HS-5 (cell line): ENCODE data around the gene PIGS.
"Not testable (repeated sequence)": the region's sequence is repeated elsewhere in the genome, so short reads cannot be mapped to it uniquely, and the experiment has no call there.

Source experiments
- DNase-seq: peaks from one replicate; pipeline ENCODE4 v3.0.0-alpha.2; 2012; ENCODE audit warnings: low read depth

PIGS gene

DNA sequence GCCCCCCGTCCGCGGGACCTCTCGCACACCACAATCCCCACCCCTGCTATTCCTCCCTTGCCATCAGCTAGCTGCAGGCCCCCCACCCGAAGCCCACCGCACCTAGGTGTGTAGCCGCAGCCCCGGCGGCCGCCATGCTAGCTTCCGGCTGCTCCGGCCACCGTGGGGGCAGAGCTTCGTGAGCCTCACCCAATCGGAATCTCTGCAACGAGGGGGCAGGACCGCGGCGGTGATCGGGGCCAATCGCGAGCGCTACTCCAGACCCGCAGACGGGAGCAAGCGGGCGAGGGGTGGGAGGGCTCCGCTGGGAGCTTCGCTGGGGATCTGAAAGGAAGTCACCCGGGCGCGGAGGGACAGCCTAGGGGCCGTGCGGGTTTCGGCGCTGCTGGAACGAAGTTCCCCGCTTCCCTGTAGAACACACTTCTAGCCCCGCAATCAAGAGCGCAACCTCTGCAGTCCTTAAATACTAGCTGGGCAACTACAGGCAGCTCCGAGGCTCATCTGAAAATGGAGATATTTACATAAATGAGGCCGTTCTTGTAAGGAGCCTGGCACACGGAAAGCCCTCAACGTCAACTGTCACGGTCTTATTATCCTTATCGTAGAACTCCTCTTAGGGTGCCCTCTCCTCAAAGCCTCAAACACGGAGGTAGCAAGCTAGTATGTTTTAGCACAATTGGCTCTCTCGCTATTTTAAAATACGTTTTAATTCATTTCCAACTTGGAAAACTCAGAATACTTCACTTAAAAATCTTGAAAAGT lies at the start of gene PIGS:
Gene PIGS (minus strand): TSS at position 164 of the 762 bp plus-strand sequence. CDS start 28 bp downstream, at position 136.
- peak; percentile 60 for DNase-seq

DNA sequence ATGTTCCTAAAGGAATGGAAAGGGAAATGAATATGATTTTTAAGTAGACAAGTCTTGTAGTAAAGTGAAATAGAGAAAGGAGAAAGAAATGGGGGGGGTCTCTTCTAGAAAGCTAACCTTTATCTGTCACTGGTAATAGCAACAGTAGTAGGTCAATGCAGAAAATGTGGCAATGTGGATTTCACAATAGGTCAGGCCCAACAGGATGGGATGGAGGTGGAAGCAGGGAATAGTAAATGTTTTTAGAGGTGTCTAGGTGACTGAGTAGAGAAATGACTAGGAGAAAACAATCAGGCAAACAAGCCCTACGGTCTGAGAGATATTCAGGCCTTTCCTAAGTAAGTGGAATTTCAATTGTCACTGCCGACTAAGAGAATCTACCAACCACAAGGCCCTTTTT lies 48.7 kb upstream of the PIGS start:
- DNase-seq, result no peak

DNA sequence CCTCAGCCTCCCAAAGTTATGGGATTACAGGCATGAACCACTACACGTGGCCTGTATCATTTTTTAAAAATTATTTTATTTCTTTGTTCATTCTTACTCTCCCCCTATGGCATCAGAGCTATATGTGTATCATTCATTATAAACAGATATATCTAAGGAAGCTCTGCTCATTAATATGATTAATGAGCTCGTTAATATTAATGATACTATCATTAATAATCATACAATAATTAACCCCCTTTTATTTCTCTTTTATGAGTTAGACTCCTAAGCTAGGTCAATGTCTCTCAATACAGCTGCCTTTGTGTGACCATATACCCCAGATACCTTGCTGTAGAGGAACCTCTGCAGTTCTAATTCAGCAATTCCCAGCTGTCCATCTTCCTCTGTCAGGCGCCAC lies 47.1 kb upstream of the PIGS start:
- DNase-seq, result no peak

DNA sequence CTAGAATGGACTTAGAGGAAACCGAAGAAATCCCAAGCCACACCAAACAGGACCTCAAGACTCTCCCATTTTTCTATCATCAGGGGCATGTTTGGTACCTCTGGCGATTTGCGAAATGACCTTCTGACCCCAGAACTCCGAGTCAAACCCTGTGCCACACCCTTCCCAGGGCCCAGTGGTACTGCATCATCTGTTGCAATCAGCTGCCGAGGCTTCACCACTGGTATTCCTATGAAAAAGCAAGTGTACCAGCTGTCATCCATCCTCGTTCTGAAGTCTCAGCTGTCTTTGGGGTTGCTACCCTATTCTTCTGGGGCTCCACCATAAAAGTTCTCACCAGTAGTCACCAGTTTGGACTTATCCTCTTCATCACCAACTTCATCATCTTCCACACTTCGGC lies 45.0 kb upstream of the PIGS start:
- DNase-seq, result no peak

DNA sequence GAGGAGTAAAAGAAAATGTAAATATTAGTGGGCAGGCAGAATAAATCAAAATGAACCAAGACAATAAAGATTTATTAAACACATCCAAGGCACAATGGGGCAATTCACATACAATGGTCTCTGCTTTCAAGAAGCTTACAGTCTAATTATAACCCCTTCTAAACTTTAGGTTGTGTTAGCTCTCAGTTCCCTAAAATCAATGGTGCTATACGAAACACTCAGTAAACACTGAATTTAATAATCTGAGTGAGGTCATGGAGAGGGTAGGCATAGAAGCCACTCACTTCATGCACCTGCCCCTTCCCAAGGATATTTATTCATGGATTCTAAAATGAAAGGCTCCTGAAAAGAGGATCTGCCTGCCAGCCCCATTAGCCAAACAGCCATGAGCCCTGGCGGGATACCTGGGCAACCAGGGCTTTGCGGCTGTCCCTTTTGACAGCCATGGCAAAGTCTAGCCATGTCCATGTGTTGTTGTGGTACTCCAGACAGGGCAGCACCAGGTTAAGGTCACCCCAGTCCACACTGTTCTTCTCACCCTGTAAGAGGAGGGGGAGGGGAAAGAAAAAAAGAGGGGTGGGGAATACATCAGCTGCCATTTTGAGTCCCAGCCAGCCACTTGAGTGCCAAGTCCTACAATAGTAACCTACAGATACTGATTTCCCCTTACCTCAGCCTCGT lies 44.1 kb upstream of the PIGS start:
- no peak for DNase-seq

DNA sequence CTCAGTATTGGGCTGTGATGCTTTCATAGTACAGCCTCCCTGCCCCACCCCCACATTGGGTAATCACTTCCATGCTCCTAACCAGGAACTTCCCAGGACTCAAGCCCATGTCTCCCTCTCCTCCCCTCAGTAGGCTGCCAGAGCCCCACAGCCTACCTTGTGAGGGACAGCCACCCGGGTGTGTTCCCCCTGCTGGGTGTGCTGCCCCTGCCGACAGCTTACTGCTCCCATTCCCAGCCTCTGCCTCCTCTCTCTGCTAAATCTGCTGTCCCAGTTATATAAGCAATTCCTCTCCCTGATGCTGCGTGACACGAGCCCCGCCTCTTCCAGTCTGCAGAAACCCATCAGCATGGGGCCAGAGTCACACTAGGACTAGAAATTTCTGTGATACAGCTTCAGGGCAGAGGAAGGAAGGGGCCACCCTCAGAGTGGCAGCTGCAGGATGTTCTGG lies 42.6 kb upstream of the PIGS start, which contains the start of gene RSKR:
Gene RSKR (minus strand): TSS at position 255 of the 451 bp plus-strand sequence. CDS start 24 bp downstream, at position 231.
- no peak for DNase-seq

DNA sequence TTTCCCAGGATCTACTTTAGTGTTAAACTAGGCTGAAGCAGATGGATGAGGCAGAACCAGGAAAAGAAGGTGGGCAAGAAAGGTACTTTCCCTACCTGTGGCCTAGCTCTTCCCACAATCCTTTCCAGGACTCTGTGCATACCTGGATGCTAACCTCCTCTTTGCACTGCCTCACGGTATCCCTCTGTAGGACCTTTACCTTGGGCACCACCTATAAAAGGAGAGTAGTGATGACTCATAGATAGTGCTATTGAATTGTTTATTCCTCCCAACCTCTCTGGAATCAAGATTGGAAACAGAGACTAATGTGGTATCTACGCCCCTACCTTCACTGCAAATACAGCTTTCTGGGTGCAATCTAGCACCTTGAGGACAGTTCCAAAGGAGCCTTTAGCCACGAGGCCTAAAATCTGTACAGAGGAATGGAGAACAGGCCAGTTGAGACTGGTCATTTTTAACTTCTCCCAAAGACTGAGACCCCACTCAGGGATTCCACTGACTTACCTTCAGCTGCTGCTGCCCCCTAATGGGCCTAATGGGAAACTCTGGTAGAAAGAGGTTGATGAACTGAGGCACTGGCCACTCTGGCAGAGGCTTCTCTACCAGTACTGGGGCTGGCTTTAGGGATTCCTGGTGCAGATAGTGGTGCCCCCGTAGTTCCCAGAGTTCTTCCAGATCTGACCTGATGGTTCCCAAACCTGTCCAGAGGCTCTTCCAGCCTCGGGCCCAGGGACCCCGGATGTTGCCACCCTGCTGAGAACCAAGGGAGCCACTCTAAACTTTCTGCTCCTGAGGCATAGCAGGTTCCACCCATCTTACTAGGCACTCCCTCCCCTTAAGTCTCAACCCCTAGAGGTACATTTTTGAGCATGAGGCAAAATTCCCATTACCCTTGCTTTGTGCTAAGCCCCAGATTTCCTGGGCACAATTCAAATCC lies 41.9 kb upstream of the PIGS start:
- DNase-seq, result no peak

DNA sequence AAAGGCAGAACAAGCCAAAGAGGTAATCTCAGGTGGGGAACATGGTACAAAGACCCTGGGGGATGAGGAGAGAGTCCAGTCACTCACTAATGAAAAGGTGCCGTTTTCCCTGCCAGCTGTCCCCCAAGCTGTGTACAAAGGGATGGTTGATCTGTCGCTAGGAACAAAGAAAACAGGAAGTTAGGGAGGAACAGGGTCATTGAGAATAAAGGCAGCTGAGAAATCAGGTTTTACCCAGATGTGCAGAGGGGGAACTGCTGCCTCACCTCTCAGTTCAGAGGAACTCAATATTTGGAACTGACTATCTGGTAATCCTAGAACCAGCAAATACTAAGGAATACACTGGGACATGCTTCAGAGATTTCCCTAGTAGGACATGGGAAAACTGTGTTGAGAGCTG lies 41.2 kb upstream of the PIGS start:
- no peak for DNase-seq

DNA sequence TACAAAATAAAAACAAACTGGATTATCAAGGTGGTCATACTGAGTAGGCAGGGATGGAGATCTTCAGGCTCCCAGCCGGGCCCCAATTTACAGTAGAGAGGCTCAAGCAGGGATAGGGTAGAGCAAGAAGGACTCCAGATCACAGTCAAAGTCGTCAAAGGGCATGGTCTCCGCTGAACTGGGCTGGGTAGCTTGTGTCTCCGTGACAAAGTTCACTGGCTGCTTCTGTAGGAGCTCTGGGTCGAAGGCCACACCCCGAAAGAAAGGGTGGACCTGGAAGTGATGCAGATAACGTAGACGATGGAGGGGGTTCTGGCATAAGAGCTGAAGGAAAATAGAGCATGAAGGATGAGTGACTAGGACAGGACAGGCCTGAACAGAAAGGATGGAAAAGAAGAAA lies 39.1 kb upstream of the PIGS start:
- DNase-seq, result no peak

DNA sequence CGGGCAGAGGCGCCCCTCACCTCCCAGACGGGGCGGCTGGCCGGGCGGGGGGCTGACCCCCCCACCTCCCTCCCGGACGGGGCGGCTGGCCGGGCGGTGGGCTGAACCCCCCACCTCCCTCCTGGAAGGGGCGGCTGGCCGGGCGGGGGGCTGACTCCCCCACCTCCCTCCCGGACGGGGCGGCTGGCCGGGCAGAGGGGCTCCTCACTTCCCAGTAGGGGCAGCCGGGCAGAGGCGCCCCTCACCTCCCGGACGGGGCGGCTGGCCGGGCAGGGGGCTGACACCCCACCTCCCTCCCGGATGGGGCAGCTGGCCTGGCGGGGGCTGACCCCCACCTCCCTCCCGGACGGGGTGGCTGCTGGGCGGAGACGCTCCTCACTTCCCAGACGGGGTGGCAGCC lies 32.7 kb upstream of the PIGS start:
- not testable (repeated sequence) for DNase-seq

DNA sequence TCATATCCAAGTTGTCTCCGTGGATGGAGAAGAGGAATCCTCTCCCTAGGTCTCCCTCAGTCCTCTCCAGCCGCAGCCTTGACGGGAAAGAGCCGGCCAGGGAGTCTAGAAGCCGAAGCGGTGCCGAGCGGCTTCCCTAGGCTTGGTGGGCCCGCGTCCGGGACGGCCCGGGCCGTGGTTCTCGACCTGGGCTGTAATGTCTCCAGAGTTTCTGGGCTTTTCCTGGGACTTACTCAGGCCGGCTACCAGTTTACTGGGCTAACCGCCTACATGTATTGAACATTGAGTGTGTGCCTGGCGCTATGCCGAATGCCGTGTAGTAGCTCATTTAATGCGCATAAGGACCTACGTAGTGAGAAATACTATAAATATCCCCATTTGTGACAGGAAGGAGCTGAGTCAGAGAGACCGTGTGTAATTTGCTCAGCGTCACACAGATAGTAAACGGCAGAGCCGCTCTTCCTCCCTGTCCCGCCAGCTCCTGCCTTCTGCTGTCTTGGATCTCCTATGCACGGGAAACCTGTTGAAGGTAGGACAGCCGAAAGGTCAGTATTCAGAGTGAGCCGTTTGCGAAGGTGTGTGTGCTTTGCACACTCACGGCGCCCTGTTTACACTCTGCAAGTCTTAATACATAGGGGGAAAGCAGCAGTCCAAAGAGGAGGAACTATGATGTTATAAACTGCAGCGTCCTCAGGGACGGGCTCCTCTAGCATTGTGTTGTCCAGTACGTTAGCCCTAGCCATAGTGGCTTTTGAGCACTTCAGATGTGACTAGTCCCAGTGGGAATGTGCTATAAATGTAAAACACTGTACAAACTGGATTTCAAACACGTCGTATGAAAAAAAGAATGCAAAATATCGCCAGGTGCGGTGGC lies 28.2 kb upstream of the PIGS start:
- DNase-seq, result peak; percentile 70

DNA sequence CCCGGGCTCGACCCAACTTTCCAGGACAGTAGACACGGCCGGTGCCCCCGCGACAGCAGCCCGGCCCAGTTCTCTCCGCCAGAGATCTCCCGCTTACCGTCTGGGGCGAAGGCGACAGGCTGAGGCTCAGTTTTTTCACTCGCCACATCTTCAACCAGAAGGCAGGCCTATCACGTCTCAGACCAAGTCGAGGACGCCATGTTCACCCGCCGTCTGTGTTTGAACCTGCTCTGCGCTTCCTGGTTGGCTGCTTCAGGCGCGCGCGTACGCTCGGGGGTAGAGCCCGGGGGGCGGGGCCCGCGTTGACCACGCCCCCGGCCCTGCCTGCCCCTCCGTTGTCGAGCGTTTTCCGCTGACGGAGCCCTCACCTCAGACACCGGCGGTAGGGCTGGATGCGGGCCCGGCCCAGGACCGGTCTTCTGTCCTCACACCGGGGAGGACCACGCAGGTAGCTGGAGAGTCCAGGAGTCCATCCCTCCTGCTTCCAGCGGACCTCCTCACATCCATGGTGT lies 27.5 kb upstream of the PIGS start, which contains the start of gene SPAG5:
Gene SPAG5 (minus strand): TSS at position 227 of the 512 bp plus-strand sequence. CDS start 79 bp downstream, at position 148.
- DNase-seq, result peak; percentile 61

DNA sequence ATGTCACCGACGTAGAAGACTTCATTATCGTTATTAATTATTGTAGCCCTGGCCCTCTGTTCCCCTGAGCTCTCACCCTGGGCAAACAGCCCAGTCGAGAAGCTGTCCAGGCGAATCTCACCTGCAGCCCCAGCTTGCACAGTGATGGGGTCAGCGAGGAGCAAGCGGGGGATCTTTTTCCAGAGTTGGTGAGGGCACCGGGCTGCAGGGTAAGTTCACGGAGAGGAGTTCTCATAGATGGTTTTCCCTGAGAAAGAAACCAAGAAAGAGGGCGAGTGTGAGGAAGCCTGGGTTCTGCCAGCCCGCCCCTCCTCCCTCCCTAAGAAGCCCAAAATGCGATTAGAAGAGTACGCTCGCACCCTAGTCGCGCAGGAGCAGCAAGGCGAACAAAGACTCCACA lies 27.1 kb upstream of the PIGS start:
- no peak for DNase-seq

DNA sequence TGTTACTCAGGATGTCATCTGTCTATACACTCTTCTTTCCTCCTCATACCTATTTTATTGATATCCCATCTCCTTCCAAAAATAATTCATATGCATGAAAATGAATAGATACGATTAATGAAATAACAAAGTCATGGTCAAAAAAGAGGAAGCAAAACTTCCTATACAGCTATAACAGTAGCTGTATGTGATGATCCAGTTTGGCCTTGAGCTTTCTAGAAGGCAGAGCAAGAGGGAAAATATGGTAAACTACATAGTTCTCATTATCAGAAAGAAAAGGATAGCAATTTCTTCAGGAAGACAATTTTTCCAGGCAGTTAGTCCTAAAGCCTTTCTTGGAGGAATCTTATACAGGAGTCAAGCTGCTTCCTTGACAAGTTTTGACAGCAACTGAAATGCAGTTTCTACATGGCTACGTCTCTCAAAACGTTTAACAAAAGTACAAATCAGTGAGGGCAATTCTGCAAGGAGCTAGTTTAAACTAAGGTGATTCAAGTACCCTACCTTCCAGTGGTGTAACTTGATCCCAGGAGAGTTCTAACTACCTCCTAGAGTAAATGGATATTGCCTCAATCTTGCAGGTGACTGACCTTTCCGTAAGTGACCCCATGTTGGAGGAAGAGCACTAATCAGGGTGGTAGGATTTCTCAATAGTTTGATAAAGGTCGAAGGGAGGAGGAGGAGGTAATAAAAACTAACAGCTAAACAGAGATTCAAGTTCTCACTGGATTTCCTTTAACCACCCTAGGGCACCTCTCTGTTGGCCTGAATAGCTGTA lies 26.5 kb upstream of the PIGS start:
- DNase-seq, result no peak

DNA sequence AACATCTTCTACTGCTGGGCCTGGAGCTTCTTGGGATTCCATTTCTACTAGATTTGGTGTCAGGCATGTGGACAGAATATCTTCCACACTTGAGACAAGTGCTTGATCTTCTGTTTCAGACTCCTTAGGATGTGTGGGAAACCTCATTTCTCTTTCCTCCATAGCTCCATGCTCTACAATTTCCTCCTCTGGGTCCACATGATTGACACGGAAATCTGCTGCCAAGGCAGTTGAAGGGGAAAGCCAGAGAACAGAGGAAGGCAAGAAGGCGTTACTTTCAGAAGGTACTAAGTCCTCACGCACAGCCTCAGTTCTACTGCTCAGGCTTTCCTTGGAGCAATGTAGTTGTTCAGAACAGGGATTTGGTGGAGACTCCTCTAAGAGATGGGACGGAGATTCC lies 20.9 kb upstream of the PIGS start:
- DNase-seq, result no peak

DNA sequence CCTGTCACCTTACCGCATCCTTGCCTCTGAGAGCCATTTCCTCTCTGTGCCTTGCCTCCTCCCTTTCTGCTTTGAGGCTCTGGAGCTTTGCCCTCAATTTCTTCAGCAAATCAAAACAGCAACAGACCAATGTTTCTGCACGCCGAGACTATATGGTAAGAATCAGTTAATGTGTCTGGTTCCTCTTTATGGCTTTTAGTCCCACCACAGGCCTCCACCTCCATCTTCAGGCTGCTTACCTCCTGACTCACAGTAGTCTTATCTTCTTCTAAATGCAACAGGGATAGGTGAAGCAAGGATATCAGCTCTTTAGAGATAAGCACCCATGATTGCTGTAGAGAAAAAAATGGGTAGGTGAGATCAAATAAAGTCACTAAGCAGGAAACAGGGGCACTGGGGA lies 14.5 kb upstream of the PIGS start:
- DNase-seq, result no peak

DNA sequence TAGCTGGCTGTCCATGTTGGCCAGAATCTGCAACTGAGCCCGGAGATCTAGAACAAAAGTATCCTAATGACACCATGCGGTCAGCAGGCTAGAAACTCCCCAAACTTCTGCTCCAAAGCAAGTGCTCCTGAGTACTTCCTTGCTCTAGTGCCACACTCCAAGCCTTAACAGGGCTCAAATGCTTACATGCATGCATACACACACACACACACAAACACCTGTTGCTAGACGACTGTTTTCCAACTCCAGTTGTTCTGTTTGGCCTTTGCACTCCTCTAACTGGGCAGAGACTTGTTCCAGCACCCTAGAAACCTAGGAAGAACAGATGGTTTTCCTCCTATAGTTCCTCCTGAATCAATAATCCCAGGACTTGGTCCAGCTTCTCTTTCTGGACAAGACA lies 13.1 kb upstream of the PIGS start:
- DNase-seq, result no peak

DNA sequence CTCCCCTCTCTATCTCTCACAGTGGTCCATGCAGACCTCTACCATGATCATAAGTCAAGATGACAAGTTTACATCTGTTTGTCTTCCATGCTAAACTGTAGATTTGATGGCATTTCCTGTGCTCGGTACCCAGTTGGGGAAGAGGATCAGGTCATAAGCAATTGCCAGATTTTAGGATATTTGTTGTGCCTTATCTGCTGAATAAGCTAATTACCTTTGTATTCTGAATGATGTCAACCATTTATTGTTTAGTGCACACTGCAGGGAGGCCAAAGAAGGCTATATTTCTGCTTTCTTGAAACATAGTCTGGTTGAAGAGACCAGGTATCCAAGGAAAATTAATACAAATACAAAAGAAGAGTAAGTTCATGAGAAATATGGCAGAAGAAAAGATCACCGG lies 11.2 kb upstream of the PIGS start:
- DNase-seq, result no peak

DNA sequence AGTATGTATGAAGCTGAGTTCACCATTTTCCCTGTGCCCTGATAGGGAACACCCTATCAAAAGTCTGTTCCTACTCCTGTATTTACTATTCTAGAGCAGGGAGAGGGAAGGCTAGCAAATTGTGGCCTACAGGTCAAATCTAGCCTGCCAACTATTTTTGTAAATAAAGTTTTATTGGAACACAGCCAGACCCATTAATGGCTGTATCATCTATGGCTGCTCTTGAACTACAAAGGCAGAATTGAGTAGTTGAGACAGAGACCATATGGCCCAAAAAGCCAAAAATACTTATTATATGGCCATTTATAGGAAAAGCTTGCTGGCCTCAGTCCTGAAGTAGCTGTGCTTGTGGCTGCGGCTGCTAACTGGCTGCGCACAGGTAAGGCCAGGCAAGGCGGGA lies 9.6 kb upstream of the PIGS start:
- no peak for DNase-seq

DNA sequence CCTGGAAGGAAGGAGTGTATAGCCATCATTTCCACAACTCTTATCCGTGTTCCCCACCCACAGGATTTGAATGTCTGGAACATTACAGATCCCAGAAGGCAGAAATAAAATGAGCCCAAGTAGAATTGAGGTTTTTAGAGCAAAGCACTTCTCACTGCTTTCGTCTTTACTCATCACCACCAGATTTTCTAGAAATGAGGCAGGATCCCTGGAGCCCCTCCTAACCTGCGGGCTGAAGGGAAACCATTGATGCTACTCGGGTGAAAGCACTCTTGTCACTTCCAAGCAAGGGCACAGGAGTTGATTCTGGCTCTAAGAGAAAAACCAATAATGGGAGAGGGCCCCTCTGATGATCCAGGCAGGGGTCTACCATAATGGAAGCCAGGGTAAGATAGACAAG lies 8.2 kb upstream of the PIGS start:
- DNase-seq, result no peak
